HPDE6-E6E7 (cell line): ENCODE data around the gene FOXF1.

ENCODE experiments used
- DNase-seq: peaks from one replicate; pipeline ENCODE4 v3.0.0; 2011; ENCODE audit warnings: missing footprints; ENCODE audit errors: extremely low spot score

FOXF1 gene

GRCh38 chr16:86510465-86511261 lies at the start of gene FOXF1:
Gene FOXF1, plus strand, starts transcription at chr16:86510527. Its CDS starts 43 bp downstream, at chr16:86510570.
- DNase-seq: no peak

DNA sequence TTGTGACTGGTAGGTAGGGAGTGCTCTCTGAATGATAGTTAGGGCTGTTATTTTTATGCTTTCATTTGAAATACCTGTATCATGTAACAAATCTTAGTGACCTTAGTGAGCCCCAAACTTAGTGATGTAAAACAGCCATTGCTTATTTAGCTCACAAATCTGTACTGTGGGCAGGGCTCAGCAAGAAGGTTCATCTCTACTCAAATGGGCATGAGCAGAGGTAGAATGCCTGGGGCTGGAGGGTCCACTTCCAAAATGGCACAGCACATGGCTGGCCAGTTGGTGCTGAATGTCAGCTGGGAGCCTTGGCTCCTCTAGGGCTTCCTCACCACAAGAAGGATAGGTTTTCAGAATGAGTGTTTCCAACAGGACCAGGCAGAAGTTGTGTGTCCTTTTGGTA lies 49.3 kb upstream of the FOXF1 start:
- no peak for DNase-seq

- no peak for DNase-seq
Measured at GRCh38 chr16:86462334-86463084, 47.8 kb upstream of the FOXF1 start.

- DNase-seq: no peak
Measured at GRCh38 chr16:86464044-86464443, 46.3 kb upstream of the FOXF1 start.

- DNase-seq: no peak
Measured at GRCh38 chr16:86465434-86465833, 44.9 kb upstream of the FOXF1 start.

- DNase-seq: no peak
Measured at GRCh38 chr16:86466696-86467406, 43.5 kb upstream of the FOXF1 start.

- DNase-seq: no peak
Measured at GRCh38 chr16:86467490-86467889, 42.8 kb upstream of the FOXF1 start.

- DNase-seq: no peak
Measured at GRCh38 chr16:86470964-86471363, 39.4 kb upstream of the FOXF1 start.

GRCh38 chr16:86471896-86472295 lies 38.4 kb upstream of the FOXF1 start:
- DNase-seq: no peak

DNA sequence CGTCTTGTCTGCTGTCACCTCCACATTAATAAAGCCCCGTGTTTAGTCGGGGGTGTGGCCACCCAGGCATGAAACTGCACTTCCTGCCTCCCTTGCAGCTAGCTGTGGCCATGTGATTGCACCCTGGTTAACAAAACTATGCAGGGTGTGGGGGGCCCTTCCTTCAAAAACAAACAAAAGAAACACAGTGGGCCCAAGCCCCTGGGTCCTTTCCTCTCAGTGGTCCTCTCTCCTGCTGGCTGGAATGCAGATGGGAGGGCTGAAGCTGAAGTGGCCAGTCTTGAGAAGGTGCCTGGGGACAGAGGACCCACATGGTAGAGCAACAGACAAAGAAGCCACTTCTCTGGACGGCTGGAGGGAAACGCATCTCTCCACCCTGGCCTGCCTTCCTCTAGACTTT lies 38.0 kb upstream of the FOXF1 start:
- no peak for DNase-seq

GRCh38 chr16:86476956-86477534 lies 33.3 kb upstream of the FOXF1 start:
- no peak for DNase-seq

DNA sequence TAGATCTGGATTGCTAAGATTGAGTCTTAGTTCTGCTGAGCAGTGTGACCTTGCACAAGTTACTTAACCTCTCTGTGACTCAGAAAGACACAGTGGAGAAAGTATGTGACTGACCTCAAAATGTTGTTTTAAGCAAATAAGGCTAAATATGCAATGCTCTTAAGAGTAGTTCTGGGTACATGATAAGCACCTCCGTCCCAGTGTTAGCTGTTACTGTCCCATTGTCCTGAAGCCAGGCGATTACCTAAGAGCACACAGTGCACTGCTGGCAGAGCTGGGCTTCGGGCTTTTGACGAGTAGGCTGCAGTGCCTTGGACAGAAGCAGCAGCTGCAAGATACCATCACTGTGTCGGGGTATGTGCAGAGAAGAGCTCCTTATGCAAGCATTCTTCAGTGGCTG lies 32.7 kb upstream of the FOXF1 start:
- no peak for DNase-seq

GRCh38 chr16:86478779-86479178 lies 31.5 kb upstream of the FOXF1 start:
- DNase-seq: no peak

DNA sequence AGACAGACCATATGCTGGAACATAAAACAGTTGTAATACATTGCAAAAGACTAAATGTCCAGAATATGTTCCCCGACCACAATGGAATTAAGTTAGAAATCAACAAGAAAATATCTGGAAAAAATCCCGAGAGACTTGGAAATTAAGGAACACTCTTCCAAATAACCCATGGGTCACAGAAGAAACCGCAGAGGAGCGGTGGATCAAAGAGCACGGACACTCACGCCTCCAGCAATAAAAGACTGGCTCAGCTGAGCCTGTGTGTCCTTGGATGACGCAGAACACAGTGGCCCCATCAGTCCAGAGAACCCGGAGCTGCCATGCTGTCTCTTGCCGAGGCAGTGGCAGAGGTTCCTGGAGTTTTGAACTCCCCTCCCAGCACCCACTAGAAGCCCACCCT lies 30.9 kb upstream of the FOXF1 start:
- no peak for DNase-seq

GRCh38 chr16:86480444-86480843 lies 29.9 kb upstream of the FOXF1 start:
- no peak for DNase-seq

DNA sequence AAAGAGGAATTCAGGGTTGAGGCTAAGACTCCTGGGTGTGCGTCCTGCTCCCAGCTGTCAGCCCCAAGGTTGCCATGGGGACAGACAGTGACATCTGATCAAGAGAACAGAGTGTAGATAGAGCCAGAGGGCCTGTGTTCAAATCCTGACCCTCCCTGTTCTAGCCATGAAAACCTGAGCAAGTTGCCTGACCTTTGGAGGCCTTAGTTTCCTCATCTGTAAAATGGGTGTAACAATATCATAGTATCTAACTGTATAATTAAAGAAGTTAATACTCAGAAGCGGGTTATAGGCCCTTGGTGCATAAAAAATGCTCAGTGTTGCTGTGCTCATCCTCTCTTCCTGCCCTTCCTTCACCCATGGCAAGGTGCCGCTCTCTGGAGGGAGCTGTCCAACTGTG lies 28.7 kb upstream of the FOXF1 start:
- no peak for DNase-seq

DNA sequence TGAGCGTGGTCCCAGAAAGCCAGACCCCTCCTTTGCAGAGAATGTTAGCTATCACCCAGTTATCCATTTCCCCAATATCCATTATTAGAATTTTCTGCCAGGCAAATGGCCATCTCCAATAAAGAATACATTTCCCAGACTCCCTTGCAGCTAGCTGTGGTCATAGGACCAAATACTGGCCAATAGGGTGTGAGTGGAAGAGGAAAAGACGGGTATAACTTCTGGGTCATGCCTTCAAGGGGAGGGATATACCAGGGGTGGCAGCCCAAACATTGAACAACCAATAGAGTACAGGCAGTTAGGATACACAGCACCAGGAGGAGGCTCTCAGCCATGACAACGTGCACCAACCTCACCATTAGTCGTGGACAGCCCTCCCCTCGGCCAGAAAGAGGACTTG lies 26.1 kb upstream of the FOXF1 start:
- DNase-seq: no peak

- no peak for DNase-seq
Measured at GRCh38 chr16:86485746-86486145, 24.6 kb upstream of the FOXF1 start.

DNA sequence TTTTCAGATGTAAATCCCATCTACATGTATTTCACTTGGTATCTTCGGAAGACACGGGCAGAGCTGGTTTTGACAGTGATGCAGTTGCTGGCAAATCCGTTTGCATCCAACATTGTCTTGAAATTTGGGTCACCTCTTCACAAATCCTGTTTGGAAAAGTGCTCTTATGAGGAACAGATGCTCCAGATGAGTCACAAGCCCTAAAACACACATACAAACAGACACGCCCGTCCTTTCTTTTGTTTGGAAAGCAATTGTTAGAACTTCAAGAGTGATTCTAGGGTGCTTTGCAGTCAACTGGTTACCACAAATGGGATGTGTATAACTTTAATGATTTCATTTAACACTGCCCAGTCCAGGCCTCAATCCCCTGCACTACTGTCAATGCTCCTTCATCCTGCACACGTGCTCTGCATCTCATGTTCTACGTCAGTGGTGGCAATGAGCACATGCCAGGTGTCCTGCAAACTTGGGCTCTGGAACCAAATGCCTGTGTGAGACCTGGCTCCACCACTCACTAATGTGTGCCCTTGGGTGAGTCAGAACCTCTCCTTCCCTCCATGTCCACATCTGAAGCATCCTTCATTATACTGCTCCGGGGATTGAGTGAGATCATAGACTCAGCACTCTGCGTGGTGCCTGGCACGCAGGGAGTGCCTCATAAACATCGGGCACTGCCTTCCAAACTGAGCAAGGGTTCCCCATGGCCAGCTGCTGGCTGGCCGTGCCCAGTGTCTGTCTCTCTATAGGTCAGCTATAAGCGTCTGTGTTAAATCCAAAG lies 19.3 kb upstream of the FOXF1 start:
- DNase-seq: no peak

DNA sequence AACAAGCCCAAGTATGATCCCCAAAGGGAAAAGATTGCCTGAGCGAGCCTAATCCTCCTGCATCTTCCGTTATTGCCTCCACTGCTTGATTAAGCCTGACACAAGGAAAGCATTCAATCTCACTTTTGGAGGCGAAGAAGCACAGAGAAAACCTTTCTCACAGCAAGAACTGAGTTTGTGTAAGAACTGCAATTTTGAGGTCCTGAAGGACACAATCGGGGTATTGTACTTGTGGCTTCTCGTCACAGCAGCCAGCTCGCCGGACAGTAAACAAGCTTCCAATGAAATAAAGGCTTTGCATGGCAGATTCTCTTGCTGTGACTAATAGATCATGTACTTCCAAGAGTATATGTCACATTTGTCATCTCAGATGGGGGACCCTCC lies 18.7 kb upstream of the FOXF1 start:
- no peak for DNase-seq

- no peak for DNase-seq
Measured at GRCh38 chr16:86492267-86492960, 17.9 kb upstream of the FOXF1 start.
